ENCODE results near the gene IFTAP. TPM values are rescaled to one million over a fixed set of nuclear protein-coding genes. Genes with fewer than 3 reads are reported as not detected.

IFTAP gene
- total and polyA plus RNA-seq, 2 donors (not counting 3 experiments of a cell fraction or from before 2014, with no cell fraction given), result 15.8 to 19.6 TPM

GRCh38 chr11:36591433-36591832 is 2.9 kb upstream of the IFTAP start:
- Histone ChIP-seq H3K9me1 (replicated peaks; ENCODE audit: control insufficient read depth, extremely low read depth, insufficient read depth, low read length) (no peaks in the 10 kb centered on the region), H3K27ac (ENCODE audit: insufficient read depth, low read depth, low read length) (no peak overlapping the region), H3K4me2 (ENCODE audit: insufficient read depth, low read length) (no peak overlapping the region), H3K79me2 (ENCODE audit: control insufficient read depth, insufficient read depth, low read length) (no peaks in the 10 kb centered on the region), H3K4me3 (replicated peaks in 1 of 3; ENCODE audit: insufficient read depth in 1 of 3, low read depth in 1 of 3, low read length in 3 of 3) (no peak overlapping the region), H2AFZ (ENCODE audit: low read depth, low read length) (no peak overlapping the region), H3K27me3 (ENCODE audit: control insufficient read depth in 2 of 2, insufficient read depth in 2 of 2, low read length in 2 of 2) (peaks cover 5 to 24% of the 10 kb centered on the region in 2 experiments), H3K36me3 (ENCODE audit: control insufficient read depth in 2 of 2, extremely low read depth in 1 of 2, insufficient read depth in 2 of 2, low read length in 2 of 2) (no peaks in the 10 kb centered on the region), H4K20me1 (replicated peaks; ENCODE audit: control insufficient read depth, extremely low read depth, insufficient read depth, low read length) (no peaks in the 10 kb centered on the region), H3K9ac (replicated peaks; ENCODE audit: extremely low read depth, insufficient read depth, low read length) (no peak overlapping the region), H3K4me1 (ENCODE audit: control insufficient read depth, extremely low read depth, insufficient read depth, low read length) (peaks cover 5% of the 10 kb centered on the region), H3K9me3 (replicated peaks; ENCODE audit: control insufficient read depth, insufficient read depth, low read length) (no peaks in the 10 kb centered on the region)
- FAIRE-seq (no peak), DNase-seq (ENCODE audit: low read depth, low spot score) (no peak)
- ChIA-PET CTCF (no interaction called here), POLR2A (no interaction called here)
- intact Hi-C loops (cut with micrococcal nuclease), result no loop called here
- dilution Hi-C loops (cut with MboI; ENCODE audit: extremely low pct_ligation_motif_present, low sequenced_read_pairs), result no loop called here
- TF ChIP-seq MAX (IDR thresholded peaks at IDR 0.05; ENCODE audit: insufficient read depth, insufficient read length), result no peak
- TF ChIP-seq, protein P1, sequence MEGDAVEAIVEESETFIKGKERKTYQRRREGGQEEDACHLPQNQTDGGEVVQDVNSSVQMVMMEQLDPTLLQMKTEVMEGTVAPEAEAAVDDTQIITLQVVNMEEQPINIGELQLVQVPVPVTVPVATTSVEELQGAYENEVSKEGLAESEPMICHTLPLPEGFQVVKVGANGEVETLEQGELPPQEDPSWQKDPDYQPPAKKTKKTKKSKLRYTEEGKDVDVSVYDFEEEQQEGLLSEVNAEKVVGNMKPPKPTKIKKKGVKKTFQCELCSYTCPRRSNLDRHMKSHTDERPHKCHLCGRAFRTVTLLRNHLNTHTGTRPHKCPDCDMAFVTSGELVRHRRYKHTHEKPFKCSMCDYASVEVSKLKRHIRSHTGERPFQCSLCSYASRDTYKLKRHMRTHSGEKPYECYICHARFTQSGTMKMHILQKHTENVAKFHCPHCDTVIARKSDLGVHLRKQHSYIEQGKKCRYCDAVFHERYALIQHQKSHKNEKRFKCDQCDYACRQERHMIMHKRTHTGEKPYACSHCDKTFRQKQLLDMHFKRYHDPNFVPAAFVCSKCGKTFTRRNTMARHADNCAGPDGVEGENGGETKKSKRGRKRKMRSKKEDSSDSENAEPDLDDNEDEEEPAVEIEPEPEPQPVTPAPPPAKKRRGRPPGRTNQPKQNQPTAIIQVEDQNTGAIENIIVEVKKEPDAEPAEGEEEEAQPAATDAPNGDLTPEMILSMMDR (IDR thresholded peaks at IDR 0.05; ENCODE audit: extremely low read depth in 1 of 2, insufficient read depth in 1 of 2, low read depth in 1 of 2, low read length in 2 of 2), result no peak
- TF ChIP-seq JUN (IDR thresholded peaks at IDR 0.05; ENCODE audit: borderline replicate concordance, insufficient read depth, insufficient read length, low read depth), result no peak
- no peak for TF ChIP-seq GATA2 (IDR thresholded peaks at IDR 0.05; ENCODE audit: insufficient read depth, insufficient read length, low read depth, low read length)
- TF ChIP-seq FOS (IDR thresholded peaks at IDR 0.05; ENCODE audit: borderline replicate concordance, insufficient read depth, low read length), result no peak
- no peak for TF ChIP-seq EZH2 (IDR thresholded peaks at IDR 0.05; ENCODE audit: borderline replicate concordance, low read depth, low read length, severe bottlenecking)
- no peak for TF ChIP-seq POLR2A (IDR thresholded peaks at IDR 0.05; ENCODE audit: low read depth, low read length)
- TF ChIP-seq POLR2AphosphoS5 (IDR thresholded peaks at IDR 0.05; ENCODE audit: insufficient read depth, low read depth, low read length), result no peak
- no peak for TF ChIP-seq MYC (IDR thresholded peaks at IDR 0.05; ENCODE audit: low read depth, low read length)
- BruUV-seq (replicated peaks), result no TSS peak

Data from endothelial cell of umbilical vein (primary cell).